SHP77 (cell line): Measurements from ENCODE around the gene CPED1.
"Not testable (repeated sequence)": the region's sequence is repeated elsewhere in the genome, so short reads cannot be mapped to it uniquely, and the experiment has no call there.

Experiments used
- DNase-seq, 2 experiments: peaks; one replicate each; lab custom pipeline; 2025; lab: John Stamatoyannopoulos, UW

CPED1 gene

DNA sequence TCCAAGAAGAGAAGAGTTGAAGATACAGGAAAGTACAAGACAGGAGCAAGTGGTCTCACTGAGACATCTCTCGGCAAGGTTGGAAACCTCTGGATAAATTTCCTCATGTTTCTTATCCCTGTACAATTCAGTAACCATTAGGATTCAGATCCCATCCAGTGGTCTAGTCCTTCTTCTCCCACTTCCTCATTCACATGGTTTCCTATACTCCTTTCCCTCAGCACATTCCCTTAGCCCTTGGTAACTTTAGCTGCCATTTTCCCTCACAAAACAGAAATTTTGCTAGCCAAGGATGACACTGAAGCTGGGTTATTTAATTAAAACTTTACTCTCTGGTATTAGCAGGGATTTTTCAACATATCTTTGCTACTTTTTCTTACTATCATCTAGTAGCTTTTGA lies 82.6 kb downstream of the CPED1 start:
- no peak for DNase-seq

DNA sequence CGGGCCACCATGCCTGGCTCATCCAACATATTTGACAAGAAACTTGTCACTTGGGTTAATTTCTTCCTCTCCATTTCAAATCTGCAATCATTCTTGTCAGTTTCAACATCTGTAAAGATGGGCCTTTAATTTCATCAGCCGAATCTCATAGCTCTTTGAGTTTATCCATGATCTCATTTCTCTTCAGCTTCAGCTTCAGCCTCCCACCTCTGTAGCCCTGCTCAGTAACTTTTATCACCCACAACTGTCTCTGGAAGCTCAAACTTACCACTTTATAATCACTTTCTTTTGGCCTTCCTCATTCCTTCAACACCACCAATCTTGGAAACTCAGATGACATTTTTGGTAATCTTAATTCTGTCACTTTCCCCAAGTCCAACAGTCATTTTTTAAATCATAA lies 83.2 kb downstream of the CPED1 start:
- no peak for DNase-seq

DNA sequence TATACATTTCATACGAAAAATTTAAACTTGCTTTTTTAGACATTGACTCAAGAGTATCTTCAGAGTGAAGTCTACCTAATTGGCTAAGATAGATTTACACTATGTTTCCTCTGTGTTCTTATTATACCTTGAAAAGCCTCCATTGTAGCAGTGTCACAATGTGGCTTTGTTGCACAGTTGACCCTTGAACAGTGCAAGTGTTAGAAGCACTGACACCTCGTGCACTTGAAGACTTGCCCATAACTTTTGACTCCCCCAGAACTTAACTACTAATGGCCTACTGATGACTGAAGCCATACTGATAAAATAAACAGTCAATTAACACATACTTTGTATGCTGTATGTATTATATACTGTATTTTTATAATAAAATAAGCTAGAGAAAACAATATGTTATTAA lies 84.3 kb downstream of the CPED1 start:
- DNase-seq, result no peak

DNA sequence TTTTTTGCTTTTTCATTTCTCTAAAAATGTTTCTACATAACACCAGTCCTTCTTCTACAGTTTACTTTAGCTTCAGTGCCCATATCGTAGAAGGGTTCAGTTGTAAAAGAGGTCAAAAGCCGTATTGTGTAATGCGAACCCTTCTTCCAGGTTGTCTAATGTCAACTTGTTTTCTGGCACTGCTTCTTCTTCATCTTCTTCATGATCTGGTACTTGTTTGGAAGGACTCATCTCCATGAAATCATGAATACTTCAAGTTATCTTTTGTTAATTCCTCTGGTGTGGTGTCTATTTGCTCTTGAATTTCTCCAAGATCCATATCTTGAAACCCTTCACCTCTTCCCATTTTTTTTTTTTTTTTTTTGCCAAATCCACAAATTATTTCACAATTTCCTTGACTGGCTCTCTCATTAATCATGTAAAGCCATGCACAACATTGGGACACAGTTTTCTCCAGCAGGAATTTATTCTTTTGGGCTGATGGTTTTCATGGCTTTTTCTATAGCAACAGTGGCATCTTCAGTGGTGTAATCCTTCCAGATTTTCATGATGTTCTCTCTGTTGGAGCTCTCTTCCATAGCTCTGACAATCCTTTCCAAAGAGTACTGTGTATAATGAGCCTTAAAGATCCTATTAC lies 85.1 kb downstream of the CPED1 start:
- DNase-seq, result no peak

DNA sequence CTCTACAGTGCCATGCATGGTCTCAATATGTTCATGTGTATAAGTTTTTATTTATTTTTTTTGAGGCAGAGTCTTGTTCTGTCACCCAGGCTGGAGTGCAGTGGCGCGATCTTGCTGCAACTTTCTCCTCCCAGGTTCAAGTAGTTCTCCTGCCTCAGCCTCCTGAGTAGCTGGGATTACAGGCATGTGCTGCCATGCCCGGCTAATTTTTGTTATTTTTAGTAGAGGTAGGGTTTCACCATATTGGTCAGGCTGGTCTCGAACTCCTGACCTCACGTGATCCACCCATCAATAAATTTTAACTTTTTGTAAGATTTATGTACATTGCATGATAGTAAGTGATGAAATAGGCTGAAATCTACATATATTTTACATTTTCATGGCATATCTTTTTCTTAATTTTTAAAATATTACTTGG lies 86.9 kb downstream of the CPED1 start:
- not testable (repeated sequence) for DNase-seq

DNA sequence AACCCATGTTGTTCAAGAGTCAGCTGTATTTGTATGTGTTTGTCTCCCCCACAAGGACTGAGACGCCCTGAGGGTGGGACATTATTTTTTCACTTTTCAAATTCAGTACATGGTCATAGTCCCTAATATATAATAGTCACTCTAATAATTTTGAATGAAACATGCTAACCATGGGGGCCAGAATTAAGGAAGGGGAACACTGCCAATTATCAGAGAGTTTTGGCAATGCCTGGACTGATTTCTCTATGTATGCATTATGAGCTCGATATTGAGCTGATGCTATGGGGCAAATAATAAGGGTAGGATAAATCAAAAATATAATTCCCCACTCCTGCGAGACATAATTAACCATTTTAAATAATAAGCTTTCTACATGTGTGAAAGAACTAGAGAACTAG lies 87.4 kb downstream of the CPED1 start:
- no peak for DNase-seq

DNA sequence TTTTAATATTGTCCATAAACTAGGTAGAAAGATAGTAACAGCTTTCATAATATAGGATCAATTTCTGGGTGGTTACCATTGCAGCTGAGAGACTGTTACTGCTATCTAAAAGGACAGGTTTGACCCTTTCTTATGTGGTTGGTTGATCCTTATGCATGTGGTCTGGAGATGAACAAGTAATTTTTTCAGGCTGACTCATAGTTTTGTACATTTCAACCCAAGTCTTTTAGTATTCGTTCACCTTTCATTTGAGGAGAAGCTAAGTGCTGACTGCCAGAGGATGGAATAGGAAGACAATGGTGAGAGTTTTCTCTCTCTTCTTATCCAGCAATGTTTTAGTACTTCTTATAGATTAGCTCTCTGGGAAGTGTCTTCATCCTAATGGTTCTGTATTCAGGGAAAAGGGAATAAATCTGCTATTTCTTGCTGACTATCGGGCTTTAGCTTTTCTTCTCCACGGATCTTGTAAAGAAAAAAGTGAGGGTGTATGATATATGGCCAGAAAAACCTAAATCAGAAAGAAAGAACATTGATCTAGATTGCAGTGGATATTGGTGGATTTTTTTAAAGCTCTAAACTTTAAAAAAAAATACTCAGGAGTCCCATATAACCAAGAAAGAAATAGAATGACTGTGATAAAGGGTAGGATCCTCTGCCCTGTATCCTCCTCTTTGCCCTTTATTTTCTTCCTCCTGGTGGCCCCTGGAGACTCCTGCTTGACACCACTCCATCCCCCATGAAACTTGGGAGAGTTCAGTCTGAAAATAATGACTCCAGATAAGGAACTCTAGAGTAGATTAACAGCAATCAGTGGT lies 88.0 kb downstream of the CPED1 start:
- no peak for DNase-seq

DNA sequence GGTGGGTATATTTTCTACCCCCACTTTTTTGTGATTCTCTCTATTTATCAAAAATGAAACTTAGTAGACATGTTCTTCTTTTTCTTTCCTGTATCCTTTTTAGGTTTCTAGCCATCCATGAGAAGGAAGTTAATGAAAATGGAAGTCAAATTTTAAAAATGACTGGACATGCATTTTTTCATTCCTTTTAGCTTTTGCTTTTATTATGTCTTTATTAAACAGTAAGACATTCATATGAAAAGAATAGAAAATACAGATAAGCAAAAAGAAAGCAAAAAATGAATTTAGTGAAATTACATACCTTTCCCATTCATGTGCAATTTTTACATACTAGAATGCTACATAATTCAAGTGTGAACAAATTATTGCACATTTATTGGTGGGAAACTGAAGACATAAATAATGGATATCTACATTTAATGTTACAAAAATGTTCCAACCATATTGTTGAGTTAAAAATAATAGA lies 88.7 kb downstream of the CPED1 start:
- DNase-seq, result no peak

DNA sequence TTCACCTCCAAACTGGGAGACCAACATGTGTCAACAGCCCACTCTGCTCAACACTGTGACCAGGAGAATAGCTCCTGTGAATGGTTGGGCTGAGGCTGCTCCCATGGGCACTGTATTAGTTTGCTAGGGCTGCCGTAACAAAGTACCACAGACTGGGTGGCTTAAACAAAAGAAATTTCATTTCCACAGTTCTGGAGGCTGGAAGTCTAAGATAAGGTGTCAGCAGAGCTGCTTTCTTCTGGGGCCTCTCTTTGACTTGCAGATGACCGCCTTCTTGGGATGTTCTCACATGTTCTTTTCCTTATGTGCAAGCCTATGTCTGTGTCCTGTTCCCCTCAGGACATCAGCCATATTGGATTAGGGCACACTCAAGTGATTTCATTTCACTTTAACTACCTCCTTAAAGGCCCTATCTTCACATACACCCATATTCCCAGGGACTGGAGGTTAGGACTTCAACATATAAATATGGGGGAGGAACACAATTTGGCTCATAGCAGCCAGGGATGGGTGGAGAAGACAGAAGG lies 90.3 kb downstream of the CPED1 start:
- no peak for DNase-seq

DNA sequence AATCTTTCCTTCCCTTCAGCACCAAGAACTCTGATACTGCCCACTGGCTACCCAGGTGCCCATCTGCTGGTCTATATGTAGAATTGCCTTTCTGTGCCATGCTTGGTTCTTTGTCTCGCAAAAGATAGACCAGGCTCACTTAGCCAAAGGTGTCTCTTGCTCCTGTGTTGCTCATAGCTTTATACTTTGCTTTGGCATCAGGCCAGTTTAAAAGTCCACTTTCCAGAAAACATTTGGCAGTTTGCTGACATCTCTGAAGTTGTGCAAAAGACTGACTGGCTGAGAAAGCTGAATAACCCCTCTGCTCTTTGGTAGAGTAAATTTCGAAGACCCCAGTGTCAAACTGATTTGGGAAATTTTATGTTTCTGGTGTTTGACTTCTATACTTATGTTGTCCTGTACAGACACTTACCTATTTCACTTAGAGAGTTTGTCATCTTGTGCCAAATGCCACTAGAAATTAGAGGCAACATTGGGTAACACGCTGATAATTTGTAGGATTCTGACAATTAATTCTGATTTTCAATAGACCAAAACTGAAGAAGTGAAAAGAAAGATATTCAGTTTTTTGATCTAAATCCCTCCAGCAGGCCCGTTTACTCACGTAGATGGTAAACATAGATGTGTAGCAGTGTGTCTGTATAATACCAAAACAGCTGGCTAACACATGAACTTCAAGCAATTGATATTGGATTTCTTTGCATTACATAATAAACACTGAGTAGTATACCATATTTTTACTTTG lies 91.1 kb downstream of the CPED1 start:
- no peak for DNase-seq

DNA sequence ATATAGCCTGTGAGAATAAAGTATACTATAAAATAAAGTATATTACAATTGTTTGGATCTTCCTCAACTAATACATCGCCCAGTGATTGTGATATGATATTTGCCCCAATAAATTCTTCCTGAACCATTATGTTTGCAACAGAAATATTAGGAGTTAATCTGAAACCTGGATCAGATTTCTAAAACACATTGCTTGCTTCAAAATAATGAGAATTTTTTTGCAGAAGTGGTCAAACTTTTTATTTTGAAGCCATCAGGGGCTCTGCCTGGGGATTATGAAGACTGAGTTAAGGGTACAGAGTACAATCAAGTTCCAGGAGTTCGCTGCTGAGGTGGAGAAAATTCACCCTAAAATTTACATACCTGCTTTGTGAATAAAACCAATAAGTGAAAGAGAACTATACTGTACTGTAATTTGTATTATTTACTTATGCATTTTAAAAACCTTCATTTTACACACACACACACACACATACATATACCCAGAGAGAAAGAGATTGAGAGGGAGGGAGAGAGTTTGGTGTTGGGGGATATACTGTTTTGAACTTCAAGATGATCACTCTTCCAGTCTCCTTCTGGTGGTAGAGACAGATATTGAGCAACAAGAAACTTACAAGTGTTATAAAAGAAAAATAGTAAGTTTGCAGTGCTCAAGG lies 91.9 kb downstream of the CPED1 start:
- no peak for DNase-seq

DNA sequence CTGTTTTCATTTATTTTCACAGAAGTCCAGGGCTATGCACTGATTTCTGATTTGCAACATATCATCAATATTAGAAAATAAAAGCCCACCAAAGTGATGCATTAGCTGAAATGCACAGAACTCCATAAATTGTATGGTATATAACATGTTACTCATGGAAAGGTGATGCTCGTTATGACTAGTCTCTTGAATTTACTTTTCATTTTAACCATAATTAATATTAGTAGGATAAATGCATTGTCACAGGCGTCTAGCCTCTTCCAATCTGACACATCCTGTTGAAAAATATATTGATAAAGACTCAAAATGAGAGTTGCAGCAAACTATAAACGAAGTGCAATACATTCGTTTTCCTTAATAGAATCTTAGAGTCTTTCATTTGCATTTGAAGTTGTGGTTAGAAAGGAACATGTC lies 92.4 kb downstream of the CPED1 start:
- DNase-seq, result no peak

DNA sequence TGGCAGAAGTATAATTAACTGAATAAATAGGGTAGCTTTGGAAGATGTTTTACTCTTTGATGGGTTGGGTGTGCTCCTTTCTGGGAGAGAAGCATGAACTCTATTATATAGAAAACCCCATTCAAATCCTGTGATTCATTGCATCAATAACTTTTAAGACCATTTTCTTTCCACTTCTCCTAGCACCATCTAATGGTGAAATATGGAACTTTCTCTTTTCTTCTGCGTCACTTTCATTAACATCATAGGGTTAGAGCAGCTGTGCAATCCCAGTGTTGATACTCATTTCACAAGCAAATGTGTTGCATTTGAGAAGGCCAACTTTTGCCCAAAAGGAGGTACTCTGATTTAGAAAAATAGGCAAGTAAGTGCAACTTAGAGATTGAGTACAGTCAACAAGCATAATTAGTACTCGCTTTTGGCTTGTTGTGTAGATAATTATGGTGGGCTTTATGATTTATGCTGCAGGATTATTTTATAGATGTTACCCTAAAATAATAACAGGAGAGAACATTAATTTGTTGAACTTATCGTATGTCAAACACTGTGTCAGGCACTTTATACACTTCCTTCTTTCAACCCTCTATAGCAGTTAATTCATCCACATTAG lies 92.9 kb downstream of the CPED1 start:
- DNase-seq, result peak; percentile 46 to 59

DNA sequence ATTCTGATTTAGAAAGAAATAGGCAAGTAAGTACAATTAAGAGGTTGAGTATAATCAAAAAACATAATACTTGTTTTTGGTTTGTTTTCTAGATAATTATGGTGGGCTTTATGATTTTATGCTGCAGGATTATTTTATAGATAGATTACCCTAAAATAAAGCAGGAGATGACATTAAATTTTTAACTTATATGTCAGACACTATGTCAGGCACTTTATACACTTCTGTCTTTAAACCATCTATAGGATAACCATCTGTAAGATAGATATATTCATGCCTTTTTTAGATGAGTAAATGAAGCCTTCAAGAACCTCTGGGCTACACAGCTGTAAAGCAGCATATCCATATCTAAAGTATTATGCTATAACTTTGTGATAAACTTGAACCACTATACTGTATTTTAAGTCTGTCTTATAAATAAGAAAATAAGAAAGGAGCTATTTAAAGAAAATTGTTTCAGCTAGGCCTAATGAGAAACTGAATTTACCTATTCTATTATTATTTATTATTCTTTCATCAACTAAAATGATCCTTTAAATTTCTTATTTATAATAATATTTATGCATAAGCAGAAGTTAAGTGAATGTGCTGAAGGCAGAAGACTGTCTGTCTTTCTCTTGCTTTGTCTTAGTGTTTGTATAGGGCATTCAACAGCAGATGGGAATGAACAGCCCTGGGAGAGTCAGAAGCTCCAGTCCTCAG lies 94.0 kb downstream of the CPED1 start:
- no peak for DNase-seq

DNA sequence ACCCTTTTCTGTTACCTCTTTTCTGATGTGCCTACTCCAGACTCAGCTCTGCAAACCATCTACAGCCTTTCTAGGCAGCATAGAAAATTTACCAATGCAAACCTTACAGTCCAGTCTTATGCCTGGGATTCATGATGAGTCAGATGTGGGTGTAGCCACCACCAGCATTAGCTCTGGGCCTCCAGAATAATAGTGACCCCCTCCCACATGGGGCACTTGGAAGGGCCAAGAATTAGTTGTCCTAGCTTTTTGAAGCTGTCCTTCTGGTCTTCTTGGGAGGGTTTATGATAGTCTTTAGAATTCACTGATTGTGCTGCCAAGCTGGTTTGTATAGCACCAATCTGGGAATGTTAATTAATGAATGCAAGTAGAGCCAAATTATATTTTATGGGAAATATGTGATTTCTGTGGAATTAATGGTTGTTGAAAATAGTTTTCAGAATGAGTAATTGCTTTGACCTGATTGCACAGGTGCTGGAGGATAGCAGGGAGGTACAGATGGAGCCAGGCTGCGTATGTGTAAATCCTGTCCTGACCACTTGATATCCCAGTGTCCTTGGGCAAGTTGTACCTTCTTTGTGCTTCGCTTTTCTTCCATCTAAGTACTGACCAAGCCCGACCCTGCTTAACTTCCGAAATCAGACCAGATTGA lies 94.8 kb downstream of the CPED1 start:
- no peak for DNase-seq

DNA sequence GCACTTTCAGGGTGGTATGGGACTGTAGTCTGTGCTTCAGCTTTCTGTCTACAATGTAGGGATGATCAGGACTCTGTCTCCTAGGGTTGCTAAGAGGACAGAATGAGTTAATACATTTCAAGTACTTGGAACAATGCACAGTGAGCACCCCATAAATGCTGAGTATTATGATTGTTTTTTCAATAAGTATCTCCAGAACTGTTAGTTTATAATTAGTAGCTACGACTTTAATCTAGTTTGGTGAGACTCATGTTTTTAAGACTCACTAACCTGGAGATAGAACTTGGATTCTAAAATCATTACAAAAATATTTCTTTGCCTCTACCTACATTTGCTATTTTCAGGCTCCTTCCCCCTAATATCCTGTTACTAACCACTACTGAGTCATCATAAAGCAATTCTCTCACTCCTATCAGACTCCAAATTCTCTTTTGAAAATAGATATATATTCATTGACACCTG lies 95.3 kb downstream of the CPED1 start:
- DNase-seq, result no peak

DNA sequence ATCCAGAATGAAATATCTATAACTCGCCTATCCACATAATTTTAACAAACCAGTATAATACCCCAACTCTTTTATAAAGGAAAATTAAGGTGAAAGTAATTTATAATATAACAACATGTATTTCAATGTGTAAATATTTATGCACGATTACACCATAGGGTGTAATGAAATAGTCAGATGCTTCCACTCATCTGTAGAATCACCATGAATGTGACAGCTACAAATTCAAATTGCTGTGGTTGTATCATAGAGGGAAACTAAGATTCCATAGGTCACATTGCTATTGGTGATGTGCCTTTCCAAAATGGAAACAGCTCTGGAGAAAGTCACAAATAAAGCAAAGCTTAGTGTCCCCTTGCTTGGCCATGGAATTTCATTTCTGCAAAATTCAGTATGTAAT lies 95.7 kb downstream of the CPED1 start:
- no peak for DNase-seq

DNA sequence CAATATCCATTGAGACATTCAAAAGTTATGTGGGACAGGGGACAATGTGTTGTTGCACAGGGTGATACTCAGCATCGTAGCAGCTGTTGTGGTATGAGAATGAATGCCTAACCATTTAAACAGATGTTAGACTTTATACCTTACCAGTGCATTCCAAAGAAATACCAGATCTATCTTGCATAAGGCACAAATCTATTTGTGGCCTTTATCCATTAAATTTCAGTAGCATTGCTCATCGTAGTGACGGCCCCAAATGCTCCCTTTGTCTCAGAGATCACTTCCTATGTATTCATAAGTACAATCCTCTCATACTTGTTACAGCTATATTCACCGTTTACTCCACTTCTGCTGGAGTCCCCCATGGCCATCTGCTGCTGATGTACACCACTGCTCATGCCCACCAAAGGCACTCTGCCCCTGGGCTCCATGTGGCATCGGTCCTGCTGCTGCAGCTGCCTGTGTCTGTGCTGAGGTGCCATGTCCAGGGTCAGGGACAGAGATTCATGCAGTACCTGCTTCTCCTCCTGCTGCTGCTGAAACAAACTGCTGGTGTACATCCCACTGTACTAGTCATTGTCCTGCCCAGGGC lies 96.3 kb downstream of the CPED1 start:
- DNase-seq, result peak in 1 of 2 experiments; percentile 31

DNA sequence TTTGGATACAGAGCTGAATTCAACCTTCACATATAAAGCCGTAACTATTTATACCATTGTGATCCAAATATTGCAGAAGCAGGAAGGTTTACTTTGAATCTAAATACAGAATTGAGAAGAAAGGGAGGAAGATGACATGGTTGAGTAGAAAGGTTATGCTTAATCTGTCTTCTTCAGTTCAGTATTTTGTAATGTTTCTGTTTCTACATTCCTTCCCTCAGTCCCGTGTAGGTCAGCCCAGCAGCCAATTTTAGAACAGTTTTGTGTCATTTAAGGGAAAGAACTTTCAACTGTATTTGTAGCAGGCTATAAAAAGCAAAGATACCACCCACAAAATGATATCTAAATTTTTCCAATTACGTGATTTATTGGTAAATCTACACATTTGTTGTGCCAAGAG lies 97.4 kb downstream of the CPED1 start:
- no peak for DNase-seq

DNA sequence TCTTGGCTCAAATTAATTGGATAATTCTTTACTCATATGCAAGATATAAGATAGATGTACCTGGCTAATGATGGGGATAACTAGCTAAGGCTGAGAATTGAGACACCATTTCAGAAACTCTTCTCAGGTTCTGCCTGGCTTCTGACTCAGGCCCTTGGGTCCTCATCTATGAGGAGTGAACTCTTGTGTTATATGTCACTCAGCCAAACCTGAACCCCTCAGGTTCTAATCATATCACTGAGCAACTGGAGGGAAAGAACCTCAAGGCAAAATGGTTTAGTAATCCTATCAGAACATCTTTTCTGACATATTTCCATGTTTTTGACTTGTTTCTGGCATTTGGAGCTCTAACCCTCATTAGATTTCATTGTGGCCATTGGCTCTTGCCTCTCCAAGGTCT lies 100.4 kb downstream of the CPED1 start:
- no peak for DNase-seq
